ENCODE results near the gene HTRA1.

HTRA1 gene

DNA sequence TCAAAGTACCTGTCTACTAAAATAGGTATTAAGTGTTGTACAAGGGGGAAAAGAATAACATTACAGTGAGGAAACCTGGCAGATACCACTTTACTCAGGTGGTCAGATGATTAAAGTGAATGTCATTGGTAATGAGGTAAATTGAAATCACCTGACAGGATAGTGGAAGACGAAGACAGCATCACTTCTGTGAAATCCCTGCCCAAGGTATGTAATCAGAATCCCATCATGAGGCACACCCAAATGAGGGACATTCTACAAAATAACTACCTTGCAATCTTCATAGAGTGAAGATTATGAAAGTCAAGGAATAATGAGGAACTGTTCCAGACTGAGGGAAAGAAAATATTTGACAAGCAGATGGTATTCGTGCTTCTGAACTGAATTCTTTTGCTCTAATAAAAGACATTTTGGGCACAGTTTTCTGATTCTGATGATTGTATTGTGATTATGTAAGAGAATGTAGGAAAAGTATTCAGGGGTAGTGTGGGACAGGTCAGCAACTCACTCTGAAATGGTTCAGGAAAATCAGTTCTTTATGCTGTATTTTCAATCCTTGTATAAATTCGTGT lies 40.2 kb upstream of the HTRA1 start:
- Mint-ChIP-seq H3K36me3 (ENCODE audit: low read depth) (peaks cover 23% of the 10 kb centered on the region), H3K27me3 (ENCODE audit: low read depth, poor library complexity) (peaks cover 3% of the 10 kb centered on the region), H3K27ac (no peak overlapping the region)

DNA sequence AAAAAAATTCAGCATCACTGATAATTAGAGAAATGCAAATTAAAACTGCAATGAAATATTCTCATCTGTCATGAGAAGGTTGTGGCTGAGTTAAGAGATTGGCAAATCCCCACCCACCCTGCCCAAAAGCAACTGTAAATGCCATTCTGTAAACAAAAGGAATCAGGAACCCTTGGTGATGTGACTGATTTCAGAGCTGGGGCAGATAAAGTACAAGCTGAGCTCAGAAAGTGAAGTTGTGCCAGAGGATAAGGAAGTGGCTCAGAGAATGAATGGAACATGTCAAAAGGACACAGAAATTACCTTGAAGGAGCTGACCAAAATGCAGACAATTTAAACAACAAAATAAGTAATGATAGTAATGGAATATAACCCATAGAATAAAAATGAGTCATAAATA lies 39.6 kb upstream of the HTRA1 start:
- peaks cover 3% of the 10 kb centered on the region for H3K27me3 Mint-ChIP-seq (ENCODE audit: low read depth, poor library complexity)
- TF ChIP-seq CTCF (IDR thresholded peaks at IDR 0.05): no peak
- no peaks in the 10 kb centered on the region for H3K9me3 Mint-ChIP-seq
- H3K4me3 Mint-ChIP-seq: no peak overlapping the region
- peaks cover 7% of the 10 kb centered on the region for H3K4me1 Mint-ChIP-seq
- no peak for DNase-seq
- H3K27ac Mint-ChIP-seq: no peak overlapping the region
- H3K36me3 Mint-ChIP-seq (ENCODE audit: low read depth): peaks cover 22% of the 10 kb centered on the region

More for the DNA sequence above, 40.2 kb upstream of the HTRA1 start:
- H3K4me3 Mint-ChIP-seq: no peak overlapping the region
- H3K4me1 Mint-ChIP-seq: peaks cover 4% of the 10 kb centered on the region
- DNase-seq: no peak
- no peaks in the 10 kb centered on the region for H3K9me3 Mint-ChIP-seq
- no peak for TF ChIP-seq CTCF (IDR thresholded peaks at IDR 0.05)

DNA sequence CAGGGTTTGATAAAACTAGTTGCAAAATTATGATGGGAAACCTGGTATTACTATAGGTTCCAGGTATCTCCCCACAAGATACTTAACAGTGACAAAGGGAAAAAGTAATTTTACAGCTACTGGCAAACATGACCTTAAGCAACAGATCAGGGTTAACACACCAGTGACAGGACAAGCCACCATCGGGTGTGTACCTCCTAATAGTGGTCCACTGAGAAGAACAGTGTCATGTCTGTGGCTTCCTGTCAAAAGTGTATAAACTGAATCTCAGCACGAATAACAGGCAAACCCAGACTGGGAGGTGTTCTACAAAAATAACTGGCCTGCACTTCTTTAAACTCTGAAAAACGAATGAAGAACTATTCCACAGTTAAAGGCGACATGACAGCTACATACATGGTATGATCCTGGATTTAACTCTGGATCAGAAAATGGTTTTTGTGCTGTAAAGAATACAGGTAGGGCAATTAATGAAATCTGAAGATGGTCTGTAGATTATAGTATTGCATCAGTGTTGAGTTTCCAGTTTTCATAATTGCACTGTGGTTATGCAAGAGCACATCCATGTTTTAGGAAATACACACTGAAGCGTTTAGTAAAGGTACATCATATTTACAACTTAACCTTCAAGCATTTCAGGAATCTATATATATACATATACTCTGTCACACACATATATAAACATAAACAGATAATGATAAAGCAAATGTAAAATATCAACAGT lies 38.9 kb upstream of the HTRA1 start:
- TF ChIP-seq CTCF (IDR thresholded peaks at IDR 0.05): no peak
- no peak overlapping the region for H3K4me3 Mint-ChIP-seq
- H3K27me3 Mint-ChIP-seq (ENCODE audit: low read depth, poor library complexity): peaks cover 3% of the 10 kb centered on the region
- H3K9me3 Mint-ChIP-seq: no peaks in the 10 kb centered on the region
- DNase-seq: no peak
- H3K27ac Mint-ChIP-seq: no peak overlapping the region
- H3K36me3 Mint-ChIP-seq (ENCODE audit: low read depth): peaks cover 17% of the 10 kb centered on the region
- peaks cover 14% of the 10 kb centered on the region for H3K4me1 Mint-ChIP-seq

DNA sequence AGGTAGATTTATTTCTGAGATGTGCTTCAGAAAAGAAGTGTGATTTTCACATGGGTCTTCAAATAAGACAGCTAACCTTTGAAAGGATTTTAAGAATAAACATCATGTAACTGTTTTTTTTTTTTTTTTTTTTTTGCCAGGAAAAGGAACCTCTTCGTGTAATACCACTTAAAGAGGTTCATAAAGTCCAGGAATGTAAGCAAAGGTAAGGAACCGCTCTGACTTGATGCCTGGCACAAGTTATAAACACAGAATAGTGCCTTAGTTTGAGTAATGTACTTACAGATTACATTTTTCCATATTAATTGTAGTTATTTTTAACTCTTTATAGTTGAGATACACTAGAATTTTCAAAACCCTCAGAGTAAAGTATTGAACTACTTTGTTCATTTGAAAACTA lies 37.3 kb upstream of the HTRA1 start:
- H3K36me3 Mint-ChIP-seq (ENCODE audit: low read depth): peaks cover 13% of the 10 kb centered on the region
- no peak for TF ChIP-seq CTCF (IDR thresholded peaks at IDR 0.05)
- H3K27me3 Mint-ChIP-seq (ENCODE audit: low read depth, poor library complexity): peaks cover 3% of the 10 kb centered on the region
- no peaks in the 10 kb centered on the region for H3K9me3 Mint-ChIP-seq
- H3K27ac Mint-ChIP-seq: no peak overlapping the region
- DNase-seq: no peak
- peaks cover 24% of the 10 kb centered on the region for H3K4me1 Mint-ChIP-seq
- H3K4me3 Mint-ChIP-seq: no peak overlapping the region

- H3K4me3 Mint-ChIP-seq: peak overlapping the region; percentile 12
- H3K9me3 Mint-ChIP-seq: no peaks in the 10 kb centered on the region
- H3K4me1 Mint-ChIP-seq: peaks cover 32% of the 10 kb centered on the region
- no peak for TF ChIP-seq CTCF (IDR thresholded peaks at IDR 0.05)
- H3K27ac Mint-ChIP-seq: peak overlapping the region; percentile 36
- DNase-seq: peak; percentile 15
- H3K27me3 Mint-ChIP-seq (ENCODE audit: low read depth, poor library complexity): peaks cover 4% of the 10 kb centered on the region
- H3K36me3 Mint-ChIP-seq (ENCODE audit: low read depth): peaks cover 9% of the 10 kb centered on the region
Observed at GRCh38 chr10:122426829-122427228, 34.5 kb upstream of the HTRA1 start.

DNA sequence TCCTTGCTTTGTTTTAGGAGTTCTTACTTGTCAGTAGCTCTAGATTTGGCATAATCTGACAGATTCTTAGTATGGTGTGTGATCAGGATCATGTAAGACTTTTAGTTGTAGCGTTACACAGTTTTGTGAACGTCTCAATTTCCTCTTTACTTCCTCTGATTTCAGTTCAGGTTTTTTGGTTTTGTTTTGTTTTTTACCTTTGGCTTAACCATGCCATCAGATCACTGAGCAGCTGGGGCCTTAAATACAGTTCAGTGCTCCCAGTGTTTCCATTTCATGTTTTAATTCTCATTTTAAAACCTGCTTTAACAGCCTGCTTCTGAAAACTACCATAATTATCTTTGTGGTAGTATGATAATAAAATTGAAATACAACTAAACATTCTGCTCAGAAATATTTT lies 34.1 kb upstream of the HTRA1 start:
- DNase-seq: no peak
- Mint-ChIP-seq H3K4me3 (peak overlapping the region; percentile 12), H3K27ac (no peak overlapping the region), H3K4me1 (peaks cover 32% of the 10 kb centered on the region), H3K9me3 (no peaks in the 10 kb centered on the region), H3K36me3 (ENCODE audit: low read depth) (peaks cover 8% of the 10 kb centered on the region), H3K27me3 (ENCODE audit: low read depth, poor library complexity) (peaks cover 3% of the 10 kb centered on the region)
- TF ChIP-seq CTCF (IDR thresholded peaks at IDR 0.05): no peak
